ENCODE data around the gene DAZL.

DNA sequence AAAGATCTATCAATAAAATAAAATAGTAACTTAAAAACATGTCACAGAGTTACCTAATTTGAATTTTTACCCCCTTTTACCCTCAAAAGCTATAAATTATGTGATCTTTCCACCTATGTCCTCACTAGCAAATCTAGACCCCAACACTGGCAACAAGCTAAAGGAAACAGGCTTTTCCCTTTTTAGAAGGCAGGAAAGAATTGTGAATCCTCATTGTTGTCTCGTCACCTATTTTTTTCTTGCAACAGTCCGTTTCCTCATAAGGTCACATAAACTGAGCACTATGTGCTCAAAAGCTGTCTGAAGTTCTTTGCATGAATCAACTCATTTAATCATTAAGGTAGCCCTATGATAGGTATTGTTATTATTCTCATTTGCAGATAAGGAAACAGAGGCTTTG is 34.6 kb upstream of the DAZL start:
- no peak for TF ChIP-seq ARNTL (CRISPR knock-in tag; IDR thresholded peaks at IDR 0.05; ENCODE audit: borderline replicate concordance, low read depth)
- TF ChIP-seq RARB (CRISPR knock-in tag; IDR thresholded peaks at IDR 0.05): no peak
- TF ChIP-seq ZFP3 (CRISPR knock-in tag; IDR thresholded peaks at IDR 0.05): no peak
- TF ChIP-seq, protein P1, sequence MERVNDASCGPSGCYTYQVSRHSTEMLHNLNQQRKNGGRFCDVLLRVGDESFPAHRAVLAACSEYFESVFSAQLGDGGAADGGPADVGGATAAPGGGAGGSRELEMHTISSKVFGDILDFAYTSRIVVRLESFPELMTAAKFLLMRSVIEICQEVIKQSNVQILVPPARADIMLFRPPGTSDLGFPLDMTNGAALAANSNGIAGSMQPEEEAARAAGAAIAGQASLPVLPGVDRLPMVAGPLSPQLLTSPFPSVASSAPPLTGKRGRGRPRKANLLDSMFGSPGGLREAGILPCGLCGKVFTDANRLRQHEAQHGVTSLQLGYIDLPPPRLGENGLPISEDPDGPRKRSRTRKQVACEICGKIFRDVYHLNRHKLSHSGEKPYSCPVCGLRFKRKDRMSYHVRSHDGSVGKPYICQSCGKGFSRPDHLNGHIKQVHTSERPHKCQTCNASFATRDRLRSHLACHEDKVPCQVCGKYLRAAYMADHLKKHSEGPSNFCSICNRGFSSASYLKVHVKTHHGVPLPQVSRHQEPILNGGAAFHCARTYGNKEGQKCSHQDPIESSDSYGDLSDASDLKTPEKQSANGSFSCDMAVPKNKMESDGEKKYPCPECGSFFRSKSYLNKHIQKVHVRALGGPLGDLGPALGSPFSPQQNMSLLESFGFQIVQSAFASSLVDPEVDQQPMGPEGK (CRISPR knock-in tag; IDR thresholded peaks at IDR 0.05; ENCODE audit: borderline replicate concordance): no peak
- TF ChIP-seq ZFP30 (CRISPR knock-in tag; IDR thresholded peaks at IDR 0.05): no peak
- TF ChIP-seq GLIS3 (CRISPR knock-in tag; IDR thresholded peaks at IDR 0.05): no peak
- no peak for TF ChIP-seq BACH2 (CRISPR knock-in tag; IDR thresholded peaks at IDR 0.05; ENCODE audit: borderline replicate concordance)
- TF ChIP-seq SNAI2 (CRISPR knock-in tag; IDR thresholded peaks at IDR 0.05): no peak
- TF ChIP-seq, protein P2, sequence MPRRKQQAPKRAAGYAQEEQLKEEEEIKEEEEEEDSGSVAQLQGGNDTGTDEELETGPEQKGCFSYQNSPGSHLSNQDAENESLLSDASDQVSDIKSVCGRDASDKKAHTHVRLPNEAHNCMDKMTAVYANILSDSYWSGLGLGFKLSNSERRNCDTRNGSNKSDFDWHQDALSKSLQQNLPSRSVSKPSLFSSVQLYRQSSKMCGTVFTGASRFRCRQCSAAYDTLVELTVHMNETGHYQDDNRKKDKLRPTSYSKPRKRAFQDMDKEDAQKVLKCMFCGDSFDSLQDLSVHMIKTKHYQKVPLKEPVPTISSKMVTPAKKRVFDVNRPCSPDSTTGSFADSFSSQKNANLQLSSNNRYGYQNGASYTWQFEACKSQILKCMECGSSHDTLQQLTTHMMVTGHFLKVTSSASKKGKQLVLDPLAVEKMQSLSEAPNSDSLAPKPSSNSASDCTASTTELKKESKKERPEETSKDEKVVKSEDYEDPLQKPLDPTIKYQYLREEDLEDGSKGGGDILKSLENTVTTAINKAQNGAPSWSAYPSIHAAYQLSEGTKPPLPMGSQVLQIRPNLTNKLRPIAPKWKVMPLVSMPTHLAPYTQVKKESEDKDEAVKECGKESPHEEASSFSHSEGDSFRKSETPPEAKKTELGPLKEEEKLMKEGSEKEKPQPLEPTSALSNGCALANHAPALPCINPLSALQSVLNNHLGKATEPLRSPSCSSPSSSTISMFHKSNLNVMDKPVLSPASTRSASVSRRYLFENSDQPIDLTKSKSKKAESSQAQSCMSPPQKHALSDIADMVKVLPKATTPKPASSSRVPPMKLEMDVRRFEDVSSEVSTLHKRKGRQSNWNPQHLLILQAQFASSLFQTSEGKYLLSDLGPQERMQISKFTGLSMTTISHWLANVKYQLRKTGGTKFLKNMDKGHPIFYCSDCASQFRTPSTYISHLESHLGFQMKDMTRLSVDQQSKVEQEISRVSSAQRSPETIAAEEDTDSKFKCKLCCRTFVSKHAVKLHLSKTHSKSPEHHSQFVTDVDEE (CRISPR knock-in tag; IDR thresholded peaks at IDR 0.05): no peak
- TF ChIP-seq, protein P3, sequence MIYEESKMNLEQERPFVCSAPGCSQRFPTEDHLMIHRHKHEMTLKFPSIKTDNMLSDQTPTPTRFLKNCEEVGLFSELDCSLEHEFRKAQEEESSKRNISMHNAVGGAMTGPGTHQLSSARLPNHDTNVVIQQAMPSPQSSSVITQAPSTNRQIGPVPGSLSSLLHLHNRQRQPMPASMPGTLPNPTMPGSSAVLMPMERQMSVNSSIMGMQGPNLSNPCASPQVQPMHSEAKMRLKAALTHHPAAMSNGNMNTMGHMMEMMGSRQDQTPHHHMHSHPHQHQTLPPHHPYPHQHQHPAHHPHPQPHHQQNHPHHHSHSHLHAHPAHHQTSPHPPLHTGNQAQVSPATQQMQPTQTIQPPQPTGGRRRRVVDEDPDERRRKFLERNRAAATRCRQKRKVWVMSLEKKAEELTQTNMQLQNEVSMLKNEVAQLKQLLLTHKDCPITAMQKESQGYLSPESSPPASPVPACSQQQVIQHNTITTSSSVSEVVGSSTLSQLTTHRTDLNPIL (CRISPR knock-in tag; IDR thresholded peaks at IDR 0.05; ENCODE audit: low read depth): no peak
- TF ChIP-seq ZC3H10 (CRISPR knock-in tag; IDR thresholded peaks at IDR 0.05): no peak
- no peak for TF ChIP-seq OSR1 (CRISPR knock-in tag; IDR thresholded peaks at IDR 0.05)
- no peak for TF ChIP-seq TOX (CRISPR knock-in tag; IDR thresholded peaks at IDR 0.05; ENCODE audit: borderline replicate concordance)
